OCI-LY3 (cell line): Measurements from ENCODE around the gene MAMDC4.

Experiments
- EZH2phosphoT487 ChIP-seq: fragments of 200-600 bp; shearing (Covaris generic); IDR thresholded peaks from 2 replicates; pipeline ENCODE4 v1.6.1; 2018; ENCODE audit warnings: antibody characterized with exemption, mixed run types, low read depth
- TF ChIP-seq, protein P1 (sequence below): fragments of 200-600, 300-600 bp; sonication (generic); IDR thresholded peaks from 2 replicates; pipeline ENCODE4 v1.5.1; 2014; ENCODE audit warnings: antibody characterized with exemption, low read length, low read depth

DNA sequence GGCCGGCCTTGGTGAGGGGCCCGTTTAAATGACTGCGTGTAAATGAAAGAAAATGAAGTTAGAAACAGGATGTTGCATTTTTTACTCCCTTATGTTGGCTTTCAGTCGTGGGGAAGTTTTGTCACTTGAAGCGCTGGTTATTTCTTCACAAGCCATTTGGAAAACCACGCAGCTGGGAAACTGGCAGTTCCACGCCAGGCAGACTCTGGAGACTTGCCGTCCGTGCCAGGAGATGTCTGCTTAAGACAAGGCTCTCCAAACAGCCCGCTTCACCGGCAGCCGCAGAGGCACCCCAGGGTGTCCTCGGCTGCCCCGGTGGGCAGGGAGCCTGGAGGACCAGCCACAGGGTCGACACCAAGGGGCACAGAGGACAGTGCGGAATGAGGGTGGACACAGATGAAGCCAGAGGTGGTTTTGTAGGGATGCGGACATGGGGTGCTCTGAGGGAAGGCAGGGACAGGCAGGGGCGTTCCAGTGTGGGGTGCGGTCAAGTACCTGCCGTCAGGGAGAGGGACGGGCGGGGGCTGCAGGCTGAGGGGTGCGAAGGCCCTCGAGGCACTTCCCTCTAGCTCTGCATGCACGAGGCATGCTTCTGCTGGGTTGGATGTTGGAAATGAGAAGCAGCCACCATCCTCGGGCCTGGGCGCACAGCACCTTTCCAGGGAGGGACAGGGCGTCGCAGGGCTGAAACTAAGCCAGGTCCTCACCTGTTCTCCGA is 21.0 kb upstream of the MAMDC4 start:
- TF ChIP-seq, protein P1, sequence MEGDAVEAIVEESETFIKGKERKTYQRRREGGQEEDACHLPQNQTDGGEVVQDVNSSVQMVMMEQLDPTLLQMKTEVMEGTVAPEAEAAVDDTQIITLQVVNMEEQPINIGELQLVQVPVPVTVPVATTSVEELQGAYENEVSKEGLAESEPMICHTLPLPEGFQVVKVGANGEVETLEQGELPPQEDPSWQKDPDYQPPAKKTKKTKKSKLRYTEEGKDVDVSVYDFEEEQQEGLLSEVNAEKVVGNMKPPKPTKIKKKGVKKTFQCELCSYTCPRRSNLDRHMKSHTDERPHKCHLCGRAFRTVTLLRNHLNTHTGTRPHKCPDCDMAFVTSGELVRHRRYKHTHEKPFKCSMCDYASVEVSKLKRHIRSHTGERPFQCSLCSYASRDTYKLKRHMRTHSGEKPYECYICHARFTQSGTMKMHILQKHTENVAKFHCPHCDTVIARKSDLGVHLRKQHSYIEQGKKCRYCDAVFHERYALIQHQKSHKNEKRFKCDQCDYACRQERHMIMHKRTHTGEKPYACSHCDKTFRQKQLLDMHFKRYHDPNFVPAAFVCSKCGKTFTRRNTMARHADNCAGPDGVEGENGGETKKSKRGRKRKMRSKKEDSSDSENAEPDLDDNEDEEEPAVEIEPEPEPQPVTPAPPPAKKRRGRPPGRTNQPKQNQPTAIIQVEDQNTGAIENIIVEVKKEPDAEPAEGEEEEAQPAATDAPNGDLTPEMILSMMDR = no peak
- no peak for TF ChIP-seq EZH2phosphoT487
